Stimulated activated CD4-positive, alpha-beta T cell treated with anti-CD3 and anti-CD28 coated beads, Interleukin-2, amount 100 ng/mL, for 4 hours (primary cell): Measurements from ENCODE around the gene TXNL4A.
A peak's percentile ranks its signal among the peaks of the same experiment; 100 is the strongest.
"Not testable (repeated sequence)": the region's sequence is repeated elsewhere in the genome, so short reads cannot be mapped to it uniquely, and the experiment has no call there.

Experiments used
- DNase-seq: peaks from one replicate; pipeline ENCODE4 v3.0.0-alpha.2; 2020; ENCODE audit warnings: low read depth

TXNL4A gene

GRCh38 chr18:79988451-79989194 lies at the start of gene TXNL4A:
TXNL4A (minus strand) TSS chr18:79988563; CDS start chr18:79988392, 171 bp downstream.
- peak; percentile 81 for DNase-seq

DNA sequence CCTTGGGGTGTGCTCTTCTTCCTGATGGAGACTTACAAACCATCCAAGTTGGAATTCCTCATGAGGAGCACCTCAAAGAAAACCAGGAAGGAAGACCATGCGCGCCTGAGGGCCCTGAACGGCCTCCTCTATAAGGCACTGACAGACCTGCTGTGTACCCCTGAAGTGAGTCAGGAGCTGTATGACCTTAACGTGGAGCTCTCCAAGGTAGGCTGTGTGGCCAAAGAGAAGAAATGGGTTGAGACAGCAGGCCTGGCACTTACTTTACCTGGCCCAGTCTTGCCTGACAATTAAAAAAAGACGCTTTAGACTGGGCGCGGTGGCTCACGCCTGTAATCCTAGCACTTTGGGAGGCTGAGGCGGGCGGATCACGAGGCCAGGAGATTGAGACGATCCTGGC lies 48.9 kb upstream of the TXNL4A start:
- no peak for DNase-seq

- no peak for DNase-seq
Measured at GRCh38 chr18:80035997-80036396, 47.6 kb upstream of the TXNL4A start.

- DNase-seq = no peak
Measured at GRCh38 chr18:80034852-80035406, 46.6 kb upstream of the TXNL4A start.

- peak; percentile 99 for DNase-seq
Measured at GRCh38 chr18:80034068-80034851, 45.9 kb upstream of the TXNL4A start, which contains the start of gene RBFA. RBFA (plus strand) TSS chr18:80034434; CDS start chr18:80034496, 62 bp downstream.

GRCh38 chr18:80033181-80034067 lies 45.1 kb upstream of the TXNL4A start:
- peak; percentile 86 for DNase-seq

GRCh38 chr18:80029690-80030089 lies 41.3 kb upstream of the TXNL4A start:
- DNase-seq = no peak

GRCh38 chr18:80027719-80028118 lies 39.4 kb upstream of the TXNL4A start:
- DNase-seq = not testable (repeated sequence)

DNA sequence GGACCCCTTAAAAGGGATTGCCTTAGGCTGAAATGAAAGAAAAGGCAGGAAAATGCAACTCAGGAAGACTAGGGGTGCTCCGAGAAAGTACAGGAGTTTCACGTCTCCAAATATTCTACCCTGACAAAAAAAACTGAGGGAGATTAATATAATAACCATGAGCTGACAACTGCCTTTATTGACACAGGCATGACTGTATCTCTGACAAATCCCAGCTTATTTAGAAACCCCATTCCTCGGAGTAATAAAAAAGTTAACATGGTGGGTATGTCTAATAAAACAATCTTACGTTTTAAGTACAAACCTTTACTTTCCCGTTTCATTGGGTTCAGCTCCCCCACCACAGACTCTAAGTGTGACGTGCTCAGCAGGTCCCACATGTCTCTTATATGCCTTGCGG lies 38.0 kb upstream of the TXNL4A start:
- no peak for DNase-seq

DNA sequence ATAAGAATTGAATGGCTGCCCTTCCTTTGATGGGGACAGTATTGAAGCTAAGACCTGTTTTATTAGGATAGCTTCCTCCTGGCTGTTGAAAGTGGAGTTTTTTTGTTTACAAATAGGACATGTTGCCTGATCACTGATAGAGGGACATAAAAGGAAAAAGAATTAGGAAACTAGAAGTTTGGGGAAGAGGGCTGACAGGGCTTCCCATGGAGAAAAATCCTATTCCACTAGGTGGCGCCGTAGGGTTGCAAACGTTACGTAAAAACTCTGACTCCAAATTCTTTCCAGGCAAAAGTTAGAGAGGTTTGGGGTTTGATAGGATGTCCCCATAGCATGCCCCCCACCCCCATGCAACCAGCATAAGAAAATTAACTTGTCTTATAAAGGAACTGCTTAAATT lies 34.8 kb upstream of the TXNL4A start:
- no peak for DNase-seq

DNA sequence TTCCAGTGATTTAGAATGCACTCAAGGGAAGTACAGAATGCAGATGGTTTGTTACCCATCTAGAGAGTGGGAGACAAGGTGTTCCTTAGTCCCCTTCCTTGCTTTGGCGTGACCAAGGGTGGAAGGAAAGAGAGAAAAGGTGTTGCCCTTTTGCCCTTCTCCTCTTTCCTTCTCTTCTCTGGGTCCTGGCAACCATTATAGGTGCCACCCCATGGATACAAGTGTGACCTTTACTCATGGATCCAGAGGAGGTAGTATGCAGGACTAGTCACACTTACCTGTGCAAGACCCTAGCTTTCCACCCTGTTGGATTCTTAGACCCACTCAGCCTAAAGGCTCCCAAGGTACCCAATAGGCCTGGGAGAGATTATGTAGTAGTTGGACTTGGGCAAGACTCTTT lies 34.2 kb upstream of the TXNL4A start:
- DNase-seq = no peak

DNA sequence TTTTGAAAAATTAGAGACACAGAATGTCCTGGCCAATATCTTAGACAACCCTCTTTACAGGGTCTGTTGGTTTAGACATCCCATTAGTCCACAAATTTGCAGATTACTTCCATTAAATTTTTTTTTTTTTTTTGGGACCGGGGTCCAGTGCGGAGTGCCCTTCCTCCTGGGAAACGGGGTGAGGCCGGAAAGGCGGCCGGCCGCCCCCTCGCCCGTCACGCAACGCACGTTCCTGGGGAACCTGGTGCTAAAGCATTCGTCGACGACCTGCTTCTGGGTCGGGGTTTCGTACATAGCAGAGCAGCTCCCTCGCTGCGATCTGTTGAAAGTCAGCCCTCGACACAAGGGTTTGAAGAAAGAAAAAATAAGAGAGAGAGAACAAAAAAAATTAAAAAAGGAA lies 24.4 kb upstream of the TXNL4A start:
- no peak for DNase-seq

DNA sequence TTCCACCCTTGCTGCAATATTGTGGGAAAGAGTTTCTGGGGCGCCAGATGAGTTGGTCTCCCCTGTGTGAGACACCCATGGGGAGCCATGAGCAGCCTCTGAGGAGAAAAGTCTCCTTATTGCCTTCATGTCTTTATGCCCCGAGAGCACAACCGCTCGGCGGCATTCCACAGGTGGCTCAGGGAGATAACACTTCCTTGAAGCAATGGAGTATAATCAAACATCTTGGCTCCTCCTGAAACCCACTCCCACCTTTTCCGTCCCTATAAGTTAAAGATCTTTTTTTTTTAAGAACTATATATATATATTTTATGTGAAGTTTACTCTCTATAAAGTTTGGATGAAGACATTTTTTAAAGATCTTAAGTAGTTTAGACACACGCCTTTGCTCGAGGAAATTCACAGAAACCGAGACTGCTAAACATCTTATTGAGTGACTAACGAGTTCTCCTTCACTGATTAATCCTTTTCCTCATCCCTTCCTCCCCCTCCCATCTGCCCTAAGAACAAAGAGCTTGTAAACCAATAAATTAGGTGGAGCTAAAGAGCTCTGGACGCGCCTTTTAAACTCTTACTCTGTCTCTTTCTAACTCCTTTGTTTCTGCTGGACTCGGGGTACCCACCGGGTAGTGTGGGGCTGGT lies 23.3 kb upstream of the TXNL4A start:
- DNase-seq = not testable (repeated sequence)

- DNase-seq = no peak
Measured at GRCh38 chr18:80010551-80010906, 22.2 kb upstream of the TXNL4A start.

GRCh38 chr18:80009661-80010550 lies 21.5 kb upstream of the TXNL4A start:
- no peak for DNase-seq

DNA sequence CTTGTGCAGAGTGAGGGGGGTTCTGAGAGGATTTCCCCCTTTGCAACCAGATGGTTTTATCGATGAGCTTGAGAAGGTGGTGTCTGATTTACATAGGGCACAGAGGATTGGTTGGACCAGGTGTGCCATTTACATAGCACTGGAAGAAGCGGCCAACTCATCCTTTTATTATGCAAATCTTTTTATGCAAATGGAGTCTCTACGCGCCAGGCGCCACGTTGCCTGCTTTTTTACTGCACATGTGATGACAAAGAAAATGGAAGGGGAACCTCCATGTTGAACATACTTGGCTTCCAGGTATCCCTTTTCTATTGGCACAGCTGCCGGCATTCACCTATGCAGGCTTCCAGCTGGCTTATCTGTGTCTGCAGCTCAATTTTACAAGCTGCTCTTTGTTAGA lies 18.4 kb upstream of the TXNL4A start:
- DNase-seq = no peak

DNA sequence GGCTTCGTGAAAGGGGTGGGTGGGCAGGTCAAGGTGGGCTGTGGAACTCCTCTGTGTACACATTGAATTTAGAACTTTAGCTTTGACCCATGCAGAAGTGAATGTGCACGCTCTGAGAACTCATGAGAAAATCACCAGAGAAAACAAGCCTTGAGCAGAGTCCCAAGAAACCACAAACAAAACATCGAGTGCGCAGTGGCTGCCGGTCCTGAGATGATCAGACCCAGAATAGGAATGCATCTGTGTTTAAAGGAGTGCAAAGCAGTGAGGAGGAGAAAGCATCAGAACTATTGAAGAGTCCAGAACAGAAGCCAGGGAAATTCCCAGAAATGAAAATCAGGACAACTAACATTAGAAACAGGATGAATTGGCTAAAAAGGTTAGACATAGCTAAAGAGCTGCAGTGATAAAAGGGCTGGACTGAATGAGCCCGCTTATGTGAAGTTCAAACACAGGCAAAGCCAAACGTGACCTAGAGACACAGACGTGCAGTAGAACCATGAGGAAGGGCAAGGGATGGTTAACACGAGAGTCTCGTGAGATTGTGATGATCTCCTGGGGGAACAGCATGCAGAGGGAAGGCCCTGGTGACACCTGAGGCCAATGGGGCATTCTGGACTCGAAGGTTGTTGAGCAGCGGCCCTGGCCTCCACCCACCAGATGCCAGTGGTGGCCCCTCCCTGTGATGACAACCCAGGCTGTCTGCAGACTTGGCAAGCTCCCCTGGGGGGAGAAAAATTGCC lies 16.4 kb upstream of the TXNL4A start:
- DNase-seq = no peak

DNA sequence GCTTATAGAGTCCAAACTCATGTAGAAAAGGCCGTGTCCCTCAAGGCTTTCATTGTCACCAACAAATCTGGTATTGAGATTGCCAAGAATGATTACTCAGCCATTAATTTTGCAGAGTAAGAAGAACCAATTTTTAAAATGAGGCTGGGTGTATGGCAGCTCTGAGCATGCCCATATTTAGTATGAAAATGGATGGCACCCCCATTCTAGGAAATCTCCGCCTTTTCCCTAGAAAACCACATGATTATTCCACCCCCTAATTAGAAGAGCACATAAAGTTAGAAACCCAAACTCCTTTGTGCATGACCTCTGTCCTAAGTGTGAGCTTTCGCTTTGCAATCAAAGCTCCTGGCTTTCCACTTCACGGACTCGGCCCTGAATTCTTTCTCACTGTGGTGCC lies 14.1 kb upstream of the TXNL4A start:
- DNase-seq = no peak

DNA sequence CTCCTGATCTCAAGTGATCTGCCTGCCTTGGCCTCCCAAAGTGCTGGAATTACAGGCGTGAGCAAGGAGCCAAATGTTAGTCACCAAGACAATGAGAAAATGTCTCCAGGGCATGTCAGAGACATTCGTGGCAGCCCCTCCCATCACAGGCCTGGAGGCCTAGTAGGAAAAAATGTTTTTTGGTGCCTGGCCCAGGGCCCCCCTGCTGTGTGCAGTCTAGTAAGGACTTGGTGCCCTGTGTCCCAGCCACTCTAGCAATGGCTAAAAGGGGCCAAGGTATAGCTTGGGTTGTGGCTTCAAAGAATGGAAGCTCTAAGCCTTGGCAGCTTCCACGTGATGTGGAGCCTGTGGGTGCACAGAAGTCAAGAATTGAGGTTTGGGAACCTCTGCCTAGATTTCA lies 12.5 kb upstream of the TXNL4A start:
- DNase-seq = no peak

- DNase-seq = not testable (repeated sequence)
Measured at GRCh38 chr18:79999701-80000100, 11.3 kb upstream of the TXNL4A start.
